ENCODE data around the gene ITGB8. TPM values are rescaled to one million over a fixed set of nuclear protein-coding genes. Genes with fewer than 3 reads are reported as not detected.

The ITGB8 gene
- total RNA-seq, 2 experiments from 2014 or later, result not detected

- intact Hi-C loops (cut with micrococcal nuclease), result no loop called here
- Mint-ChIP-seq H3K9me3 (no peaks in the 10 kb centered on the region), H3K4me3 (no peak overlapping the region), H3K4me1 (ENCODE audit: low read depth) (no peaks in the 10 kb centered on the region), H3K27ac (no peak overlapping the region), H3K27me3 (peaks cover 3% of the 10 kb centered on the region), H3K36me3 (ENCODE audit: low read depth) (no peaks in the 10 kb centered on the region)
- ChIA-PET POLR2A (no interaction called here), CTCF (no interaction called here)
- DNase-seq (no peak), ATAC-seq (no peak)
- no peak for TF ChIP-seq CTCF (IDR thresholded peaks at IDR 0.05)
Observed at GRCh38 chr7:20317413-20317812, 13.3 kb upstream of the ITGB8 start.

- TF ChIP-seq CTCF (IDR thresholded peaks at IDR 0.05), result no peak
- intact Hi-C loops (cut with micrococcal nuclease), result no loop called here
- no peak for ATAC-seq
- no peaks in the 10 kb centered on the region for H3K9me3 Mint-ChIP-seq
- H3K27me3 Mint-ChIP-seq, result peaks cover 3% of the 10 kb centered on the region
- DNase-seq, result no peak
- ChIA-PET POLR2A (no interaction called here), CTCF (interaction anchor here (1.6 kb wide), 1 partner anchor 280 kb away, joined by 3 read pairs; no protein-coding TSS in a partner anchor)
- no peak overlapping the region for H3K4me3 Mint-ChIP-seq
- H3K4me1 Mint-ChIP-seq (ENCODE audit: low read depth), result no peaks in the 10 kb centered on the region
- no peaks in the 10 kb centered on the region for H3K36me3 Mint-ChIP-seq (ENCODE audit: low read depth)
- H3K27ac Mint-ChIP-seq, result no peak overlapping the region
Observed at GRCh38 chr7:20318933-20319332, 11.8 kb upstream of the ITGB8 start.

GRCh38 chr7:20320322-20320721, 10.4 kb upstream of the ITGB8 start:
- no peak for DNase-seq

GRCh38 chr7:20320786-20321185, 9.9 kb upstream of the ITGB8 start:
- intact Hi-C loops (cut with micrococcal nuclease), result no loop called here
- ATAC-seq (no peak), DNase-seq (no peak)
- H3K36me3 Mint-ChIP-seq (ENCODE audit: low read depth), result no peaks in the 10 kb centered on the region
- no peak overlapping the region for H3K4me3 Mint-ChIP-seq
- POLR2A ChIA-PET, result no interaction called here
- peaks cover 9% of the 10 kb centered on the region for H3K27me3 Mint-ChIP-seq
- no peak overlapping the region for H3K27ac Mint-ChIP-seq
- TF ChIP-seq CTCF (IDR thresholded peaks at IDR 0.05), result no peak
- no peaks in the 10 kb centered on the region for H3K4me1 Mint-ChIP-seq (ENCODE audit: low read depth)
- CTCF ChIA-PET, result no interaction called here
- H3K9me3 Mint-ChIP-seq, result no peaks in the 10 kb centered on the region

More at GRCh38 chr7:20320322-20320721, 10.4 kb upstream of the ITGB8 start:
- no peak for ATAC-seq
- no peaks in the 10 kb centered on the region for H3K36me3 Mint-ChIP-seq (ENCODE audit: low read depth)
- no peak for TF ChIP-seq CTCF (IDR thresholded peaks at IDR 0.05)
- H3K27ac Mint-ChIP-seq, result no peak overlapping the region
- H3K4me1 Mint-ChIP-seq (ENCODE audit: low read depth), result no peaks in the 10 kb centered on the region
- H3K27me3 Mint-ChIP-seq, result peaks cover 9% of the 10 kb centered on the region
- H3K4me3 Mint-ChIP-seq, result no peak overlapping the region
- ChIA-PET POLR2A (no interaction called here), CTCF (no interaction called here)
- intact Hi-C loops (cut with micrococcal nuclease), result no loop called here
- H3K9me3 Mint-ChIP-seq, result no peaks in the 10 kb centered on the region

GRCh38 chr7:20323595-20323994, 7.1 kb upstream of the ITGB8 start:
- no peak for ATAC-seq
- Mint-ChIP-seq H3K27ac (no peak overlapping the region), H3K27me3 (peaks cover 26% of the 10 kb centered on the region), H3K9me3 (no peaks in the 10 kb centered on the region), H3K36me3 (ENCODE audit: low read depth) (no peaks in the 10 kb centered on the region), H3K4me3 (no peak overlapping the region), H3K4me1 (ENCODE audit: low read depth) (no peaks in the 10 kb centered on the region)
- ChIA-PET CTCF (no interaction called here), POLR2A (no interaction called here)
- TF ChIP-seq CTCF (IDR thresholded peaks at IDR 0.05), result no peak
- intact Hi-C loops (cut with micrococcal nuclease), result no loop called here
- no peak for DNase-seq
